Muscle layer of duodenum (tissue), 2 donors: ENCODE results near the gene TMEM202.
"Not testable (repeated sequence)": the region's sequence is repeated elsewhere in the genome, so short reads cannot be mapped to it uniquely, and the experiment has no call there.

Source experiments
- H3K27ac ChIP-seq: one replicate; pipeline ENCODE4 v1.7.0; 2013; ENCODE audit warnings: mild to moderate bottlenecking, low read length
- H3K27me3 ChIP-seq: one replicate; pipeline ENCODE4 v1.7.0; 2013; ENCODE audit warnings: low read depth, mild to moderate bottlenecking, control low read depth, low read length
- H3K36me3 ChIP-seq, 2 donors: one replicate each; pipeline ENCODE4 v1.7.0; 2013; ENCODE audit warnings: low read length in 2 of 2, control low read depth in 1 of 2, mild to moderate bottlenecking in 1 of 2; ENCODE audit not compliant: insufficient read depth in 2 of 2, control insufficient read depth in 1 of 2
- H3K4me1 ChIP-seq, 2 donors: one replicate each; pipeline ENCODE4 v1.7.0; 2013; ENCODE audit warnings: low read length in 2 of 2, mild to moderate bottlenecking in 2 of 2, control low read depth in 1 of 2, moderate library complexity in 1 of 2; ENCODE audit not compliant: insufficient read depth in 2 of 2, control insufficient read depth in 1 of 2
- H3K4me3 ChIP-seq, 2 donors: one replicate each; pipeline ENCODE4 v1.7.0; 2013; ENCODE audit warnings: low read length in 2 of 2, low read depth in 1 of 2, mild to moderate bottlenecking in 1 of 2
- H3K9me3 ChIP-seq, 2 donors: one replicate each; pipeline ENCODE4 v1.7.0; 2013; ENCODE audit warnings: low read length in 2 of 2, control low read depth in 1 of 2, mild to moderate bottlenecking in 1 of 2; ENCODE audit not compliant: control insufficient read depth in 1 of 2
- donor health status: healthy.

TMEM202 gene

GRCh38 chr15:72375501-72375845, 22.6 kb upstream of the TMEM202 start:
- peak overlapping the region; percentile 98 to 99 for H3K4me3 ChIP-seq
- H3K4me1 ChIP-seq, result peaks cover 0 to 35% of the 10 kb centered on the region in 2 donors
- H3K36me3 ChIP-seq, result no peaks in the 10 kb centered on the region

GRCh38 chr15:72375846-72376581, 22.1 kb upstream of the TMEM202 start, which contains the start of gene HEXA:
TSS of gene HEXA (minus strand) at chr15:72376014. CDS start at chr15:72375972, 42 bp downstream.
- no peaks in the 10 kb centered on the region for H3K9me3 ChIP-seq
- no peaks in the 10 kb centered on the region for H3K36me3 ChIP-seq
- H3K4me3 ChIP-seq, result peak within 1 kb of the TSS; percentile 98 to 99
- no peaks in the 10 kb centered on the region for H3K27me3 ChIP-seq
- peak within 1 kb of the TSS; percentile 95 for H3K27ac ChIP-seq
- peaks cover 0 to 32% of the 10 kb centered on the region in 2 donors for H3K4me1 ChIP-seq

More at GRCh38 chr15:72375501-72375845, 22.6 kb upstream of the TMEM202 start:
- Histone ChIP-seq H3K27me3 (no peaks in the 10 kb centered on the region), H3K27ac (peak overlapping the region; percentile 95), H3K9me3 (no peaks in the 10 kb centered on the region)

GRCh38 chr15:72377331-72377730, 20.8 kb upstream of the TMEM202 start:
- Histone ChIP-seq H3K4me3 (no peak overlapping the region), H3K36me3 (no peaks in the 10 kb centered on the region), H3K27ac (no peak overlapping the region), H3K9me3 (no peaks in the 10 kb centered on the region), H3K4me1 (peaks cover 0 to 26% of the 10 kb centered on the region in 2 donors), H3K27me3 (no peaks in the 10 kb centered on the region)

GRCh38 chr15:72379106-72379505, 19.0 kb upstream of the TMEM202 start:
- H3K4me1 ChIP-seq, result peaks cover 0 to 18% of the 10 kb centered on the region in 2 donors
- not testable (repeated sequence) for H3K9me3 ChIP-seq, H3K27me3 ChIP-seq, H3K36me3 ChIP-seq, H3K4me3 ChIP-seq, H3K27ac ChIP-seq

GRCh38 chr15:72379856-72380430, 18.2 kb upstream of the TMEM202 start:
- no peaks in the 10 kb centered on the region for H3K27me3 ChIP-seq
- no peaks in the 10 kb centered on the region for H3K9me3 ChIP-seq
- H3K4me1 ChIP-seq, result peaks cover 0 to 9% of the 10 kb centered on the region in 2 donors
- no peak overlapping the region for H3K4me3 ChIP-seq
- H3K27ac ChIP-seq, result no peak overlapping the region
- no peaks in the 10 kb centered on the region for H3K36me3 ChIP-seq

GRCh38 chr15:72380743-72381142, 17.4 kb upstream of the TMEM202 start:
- no peaks in the 10 kb centered on the region for H3K27me3 ChIP-seq
- H3K4me3 ChIP-seq, result no peak overlapping the region
- H3K36me3 ChIP-seq, result no peaks in the 10 kb centered on the region
- H3K4me1 ChIP-seq, result peaks cover 0 to 5% of the 10 kb centered on the region in 2 donors
- H3K27ac ChIP-seq, result no peak overlapping the region
- H3K9me3 ChIP-seq, result no peaks in the 10 kb centered on the region

- no peak overlapping the region for H3K27ac ChIP-seq
- H3K36me3 ChIP-seq, result no peaks in the 10 kb centered on the region
- H3K4me3 ChIP-seq, result no peak overlapping the region
- H3K9me3 ChIP-seq, result no peaks in the 10 kb centered on the region
- H3K27me3 ChIP-seq, result no peaks in the 10 kb centered on the region
- H3K4me1 ChIP-seq, result no peaks in the 10 kb centered on the region
Measured at GRCh38 chr15:72382146-72382545, 16.0 kb upstream of the TMEM202 start.

GRCh38 chr15:72387741-72388140, 10.4 kb upstream of the TMEM202 start:
- Histone ChIP-seq H3K27ac (no peak overlapping the region), H3K4me3 (no peak overlapping the region), H3K4me1 (no peaks in the 10 kb centered on the region), H3K36me3 (no peaks in the 10 kb centered on the region), H3K9me3 (no peaks in the 10 kb centered on the region), H3K27me3 (no peaks in the 10 kb centered on the region)

GRCh38 chr15:72389231-72389630, 8.9 kb upstream of the TMEM202 start:
- Histone ChIP-seq H3K4me3 (no peak overlapping the region), H3K27me3 (no peaks in the 10 kb centered on the region), H3K4me1 (no peaks in the 10 kb centered on the region), H3K27ac (no peak overlapping the region), H3K36me3 (no peaks in the 10 kb centered on the region), H3K9me3 (no peaks in the 10 kb centered on the region)

- not testable (repeated sequence) for H3K27ac ChIP-seq, H3K4me1 ChIP-seq, H3K9me3 ChIP-seq, H3K36me3 ChIP-seq, H3K4me3 ChIP-seq, H3K27me3 ChIP-seq
Measured at GRCh38 chr15:72396331-72396730, 1.8 kb upstream of the TMEM202 start.

- H3K4me3 ChIP-seq, result no peak overlapping the region
- no peaks in the 10 kb centered on the region for H3K9me3 ChIP-seq
- no peak overlapping the region for H3K27ac ChIP-seq
- no peaks in the 10 kb centered on the region for H3K36me3 ChIP-seq
- no peaks in the 10 kb centered on the region for H3K27me3 ChIP-seq
- H3K4me1 ChIP-seq, result no peaks in the 10 kb centered on the region
Measured at GRCh38 chr15:72398648-72399047, 543 bp downstream of the TMEM202 start.

GRCh38 chr15:72402726-72403125, 4.6 kb downstream of the TMEM202 start:
- Histone ChIP-seq H3K27ac (no peak overlapping the region), H3K27me3 (no peaks in the 10 kb centered on the region), H3K36me3 (no peaks in the 10 kb centered on the region), H3K4me3 (no peak overlapping the region), H3K4me1 (no peaks in the 10 kb centered on the region), H3K9me3 (no peaks in the 10 kb centered on the region)
